ENCODE measurements around the gene PRKCH.

Gene PRKCH

DNA sequence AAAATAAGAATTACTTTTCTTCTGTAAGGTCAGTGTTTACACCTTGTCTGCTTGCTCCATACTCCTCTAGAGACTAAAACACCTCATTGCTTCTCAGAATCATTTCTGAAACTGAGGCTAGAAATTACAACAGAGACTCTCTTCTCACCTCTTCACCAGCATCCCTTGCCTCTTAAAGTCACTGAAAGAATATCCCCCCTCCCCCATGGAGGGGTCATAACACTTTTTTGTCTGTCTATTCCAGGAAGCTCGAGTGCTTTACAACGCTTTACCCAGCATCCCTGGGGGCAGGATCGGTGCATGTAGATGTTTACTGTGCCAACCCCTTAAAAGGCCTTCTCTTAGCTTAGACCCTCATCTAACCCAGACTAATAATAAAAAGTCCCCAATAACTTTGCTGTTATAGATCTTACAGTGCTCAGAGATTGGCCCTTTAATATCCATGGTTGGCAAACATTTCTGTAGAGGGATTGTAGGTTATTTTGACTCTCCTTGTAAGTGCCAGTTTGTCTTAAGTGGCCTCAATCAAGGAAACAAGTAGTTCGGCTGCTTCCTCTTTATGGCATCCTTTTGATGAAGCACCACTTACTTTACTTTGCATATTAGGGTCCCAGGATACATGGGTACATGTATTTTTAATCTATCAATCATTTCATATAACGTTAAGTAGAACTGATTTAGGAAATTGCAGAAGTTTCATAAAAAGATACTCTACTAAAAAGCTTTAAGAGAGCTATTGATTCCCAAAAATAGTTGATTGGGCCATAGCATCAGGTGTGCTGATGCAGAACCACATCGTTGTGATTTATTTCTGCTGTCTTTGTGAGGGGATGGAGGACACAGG lies 29.3 kb downstream of the PRKCH start:
- in situ Hi-C loops (cut with MboI; ENCODE audit: low pct_unique_long_range_greater_than_20kb, low sequenced_read_pairs, unreplicated experiment): no loop called here
- TF ChIP-seq, protein P1, sequence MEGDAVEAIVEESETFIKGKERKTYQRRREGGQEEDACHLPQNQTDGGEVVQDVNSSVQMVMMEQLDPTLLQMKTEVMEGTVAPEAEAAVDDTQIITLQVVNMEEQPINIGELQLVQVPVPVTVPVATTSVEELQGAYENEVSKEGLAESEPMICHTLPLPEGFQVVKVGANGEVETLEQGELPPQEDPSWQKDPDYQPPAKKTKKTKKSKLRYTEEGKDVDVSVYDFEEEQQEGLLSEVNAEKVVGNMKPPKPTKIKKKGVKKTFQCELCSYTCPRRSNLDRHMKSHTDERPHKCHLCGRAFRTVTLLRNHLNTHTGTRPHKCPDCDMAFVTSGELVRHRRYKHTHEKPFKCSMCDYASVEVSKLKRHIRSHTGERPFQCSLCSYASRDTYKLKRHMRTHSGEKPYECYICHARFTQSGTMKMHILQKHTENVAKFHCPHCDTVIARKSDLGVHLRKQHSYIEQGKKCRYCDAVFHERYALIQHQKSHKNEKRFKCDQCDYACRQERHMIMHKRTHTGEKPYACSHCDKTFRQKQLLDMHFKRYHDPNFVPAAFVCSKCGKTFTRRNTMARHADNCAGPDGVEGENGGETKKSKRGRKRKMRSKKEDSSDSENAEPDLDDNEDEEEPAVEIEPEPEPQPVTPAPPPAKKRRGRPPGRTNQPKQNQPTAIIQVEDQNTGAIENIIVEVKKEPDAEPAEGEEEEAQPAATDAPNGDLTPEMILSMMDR (IDR thresholded peaks at IDR 0.05; ENCODE audit: extremely low read depth, insufficient read depth, missing control alignments): no peak
- no peak for DNase-seq (ENCODE audit: low spot score)

DNA sequence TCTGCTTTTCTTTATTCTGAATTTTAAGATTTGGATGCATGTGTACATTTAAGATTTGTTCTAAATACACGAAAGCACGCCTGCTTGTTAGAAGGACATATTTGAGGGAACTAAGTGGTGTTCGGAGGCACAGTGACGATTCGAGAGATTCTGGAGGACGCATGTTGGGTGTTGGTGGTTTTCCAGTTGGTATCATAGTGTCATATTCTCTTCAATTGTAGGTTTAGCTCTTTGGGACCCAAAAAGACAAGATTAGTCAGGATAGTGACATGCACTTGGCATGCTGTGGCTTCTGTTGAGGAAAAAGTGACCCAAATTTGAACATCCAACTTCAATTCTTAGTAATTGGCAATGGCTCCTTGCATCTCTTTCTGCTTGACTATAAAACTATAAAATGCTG lies 30.1 kb downstream of the PRKCH start:
- TF ChIP-seq, protein P1 (IDR thresholded peaks at IDR 0.05; ENCODE audit: extremely low read depth, insufficient read depth, missing control alignments): no peak
- in situ Hi-C loops (cut with MboI; ENCODE audit: low pct_unique_long_range_greater_than_20kb, low sequenced_read_pairs, unreplicated experiment): no loop called here
- DNase-seq (ENCODE audit: low spot score): no peak

DNA sequence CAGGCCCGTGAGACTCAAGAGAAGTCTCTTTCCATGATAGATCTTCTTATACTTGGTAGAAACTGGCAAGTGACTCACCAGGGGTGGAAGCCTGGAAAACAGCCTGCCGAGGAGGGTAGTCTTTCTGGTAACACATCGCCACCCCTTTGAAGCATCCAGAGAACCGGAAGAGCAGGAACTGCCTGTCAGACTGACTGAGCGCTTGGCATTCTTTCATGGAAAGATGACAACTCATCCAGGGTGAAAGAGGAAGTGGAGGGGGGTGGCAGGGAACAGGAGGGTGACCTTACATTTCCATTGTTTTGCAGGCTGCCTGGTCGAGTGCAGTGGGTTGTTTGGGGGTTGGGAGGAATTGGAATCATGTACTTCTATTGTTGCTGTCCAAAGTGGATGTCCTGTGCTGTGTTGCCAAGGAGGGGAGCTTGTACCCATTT lies 34.5 kb downstream of the PRKCH start:
- in situ Hi-C loops (cut with MboI; ENCODE audit: low pct_unique_long_range_greater_than_20kb, low sequenced_read_pairs, unreplicated experiment): no loop called here
- DNase-seq (ENCODE audit: low spot score): no peak
- TF ChIP-seq, protein P1 (IDR thresholded peaks at IDR 0.05; ENCODE audit: extremely low read depth, insufficient read depth, missing control alignments): no peak

DNA sequence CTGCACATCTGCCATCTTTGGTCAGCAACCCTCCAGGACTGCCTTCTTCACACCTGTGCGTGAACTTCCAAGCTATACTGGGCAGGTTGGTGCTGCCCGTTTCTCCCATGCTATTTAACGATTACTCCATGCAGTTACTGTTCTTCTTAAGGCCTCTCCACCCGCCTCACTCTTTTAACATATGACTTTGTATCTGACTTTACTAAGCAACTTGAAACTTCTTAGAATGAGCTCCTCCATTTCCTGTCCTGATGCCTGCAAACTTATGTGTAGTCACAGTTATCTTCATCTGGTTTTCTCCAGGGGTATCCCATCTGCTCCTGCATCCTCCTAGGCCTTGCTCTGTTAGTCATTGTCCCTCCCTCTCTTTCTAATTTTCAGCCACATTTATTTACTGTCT lies 35.7 kb downstream of the PRKCH start:
- no peak for DNase-seq (ENCODE audit: low spot score)
- in situ Hi-C loops (cut with MboI; ENCODE audit: low pct_unique_long_range_greater_than_20kb, low sequenced_read_pairs, unreplicated experiment): no loop called here
- TF ChIP-seq, protein P1 (IDR thresholded peaks at IDR 0.05; ENCODE audit: extremely low read depth, insufficient read depth, missing control alignments): no peak

DNA sequence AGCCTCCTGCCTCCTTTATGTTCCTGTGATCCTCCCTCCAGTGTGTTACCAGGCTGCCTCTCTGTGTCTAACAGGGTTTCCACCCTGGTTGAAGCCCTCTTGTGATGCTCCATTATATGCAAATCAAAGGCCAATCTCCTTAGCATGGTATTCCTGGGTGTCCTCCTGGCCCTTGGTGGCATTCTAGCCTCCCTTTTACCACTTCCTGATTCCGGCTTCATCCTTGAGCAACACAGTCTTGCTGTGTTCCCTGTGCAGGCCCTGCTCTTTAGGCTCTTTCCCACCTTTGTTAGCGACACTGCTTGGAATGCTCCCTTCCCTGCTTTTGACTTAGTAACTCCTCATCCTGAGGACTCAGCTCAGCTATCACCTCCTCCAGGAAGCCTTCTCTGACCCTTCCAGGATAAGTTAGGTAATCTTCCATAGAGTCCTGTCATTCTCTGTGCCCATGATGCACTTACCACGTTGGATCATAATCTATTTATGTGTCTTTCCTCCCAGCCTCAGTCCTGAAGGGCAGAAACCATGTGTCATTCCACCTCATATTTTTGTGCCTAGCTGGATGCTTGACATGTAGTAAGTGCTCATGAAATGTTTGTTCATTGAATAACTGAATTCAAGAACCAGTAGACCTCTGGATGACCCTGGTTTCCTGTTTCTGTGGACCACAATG lies 37.3 kb downstream of the PRKCH start:
- in situ Hi-C loops (cut with MboI; ENCODE audit: low pct_unique_long_range_greater_than_20kb, low sequenced_read_pairs, unreplicated experiment): no loop called here
- TF ChIP-seq, protein P1 (IDR thresholded peaks at IDR 0.05; ENCODE audit: extremely low read depth, insufficient read depth, missing control alignments): no peak

DNA sequence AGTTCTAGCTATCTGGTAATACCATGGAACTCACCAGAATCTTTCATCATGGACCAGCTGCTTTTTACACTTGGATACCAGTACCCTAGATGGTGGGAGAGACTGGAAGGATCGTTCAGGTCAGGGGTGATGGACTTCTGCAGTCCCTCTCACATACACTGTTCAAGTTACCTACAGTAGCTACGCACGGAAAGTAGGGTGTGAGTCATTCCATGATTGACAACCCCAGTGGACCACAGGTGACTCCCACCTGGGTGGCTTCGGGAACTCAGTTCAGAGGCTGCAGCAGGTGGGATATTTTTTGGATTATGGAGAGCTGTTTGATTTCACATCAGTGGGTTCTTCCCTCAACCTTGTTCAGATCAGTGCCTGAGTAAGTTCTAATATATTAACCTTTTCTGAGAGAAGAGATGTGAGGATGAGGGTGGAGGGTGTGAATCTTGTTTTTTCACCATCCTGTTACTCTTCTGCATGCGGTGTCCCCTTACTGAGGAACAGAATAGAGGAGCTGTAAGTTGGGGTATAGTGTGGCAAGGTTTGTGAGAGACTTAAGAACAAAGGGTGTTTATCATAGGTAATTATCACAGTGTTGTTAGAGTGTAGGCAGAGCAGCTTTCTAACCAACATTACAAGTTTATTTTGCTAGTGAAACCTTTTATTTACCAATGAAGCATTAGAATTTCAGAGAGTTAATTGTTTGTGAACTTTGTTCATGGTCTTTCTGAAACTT lies 39.6 kb downstream of the PRKCH start:
- DNase-seq (ENCODE audit: low spot score): no peak
- in situ Hi-C loops (cut with MboI; ENCODE audit: low pct_unique_long_range_greater_than_20kb, low sequenced_read_pairs, unreplicated experiment): no loop called here
- TF ChIP-seq, protein P1 (IDR thresholded peaks at IDR 0.05; ENCODE audit: extremely low read depth, insufficient read depth, missing control alignments): no peak

More for the DNA sequence above, 37.3 kb downstream of the PRKCH start:
- no peak for DNase-seq (ENCODE audit: low spot score)

All from GM13977 (cell line).